ENCODE measurements around the gene TBC1D22A. TPM values are rescaled to one million over a fixed set of nuclear protein-coding genes. Genes with fewer than 3 reads are reported as not detected.

The TBC1D22A gene
- total and polyA plus RNA-seq, 2 experiments from 2014 or later = 16.6 to 18.5 TPM

- Histone ChIP-seq H3K27ac (no peak overlapping the region), H3K9me3 (ENCODE audit: low read depth) (no peaks in the 10 kb centered on the region), H3K4me1 (ENCODE audit: low read depth) (no peaks in the 10 kb centered on the region), H3K27me3 (no peaks in the 10 kb centered on the region), H3K36me3 (no peaks in the 10 kb centered on the region), H3K4me3 (no peak overlapping the region)
- no peak for TF ChIP-seq CTCF (IDR thresholded peaks at IDR 0.05; ENCODE audit: low read depth, low read length)
- no peak for DNase-seq (ENCODE audit: low read depth in 1 of 2, low spot score in 1 of 2)
These were observed 288.1 kb downstream of the TBC1D22A start for GRCh38 chr22:47050401-47051051.

- H3K4me1 ChIP-seq (ENCODE audit: low read depth) = peaks cover 3% of the 10 kb centered on the region
- H3K4me3 ChIP-seq = no peak overlapping the region
- no peak overlapping the region for H3K27ac ChIP-seq
- no peaks in the 10 kb centered on the region for H3K27me3 ChIP-seq
- H3K36me3 ChIP-seq = no peaks in the 10 kb centered on the region
- H3K9me3 ChIP-seq (ENCODE audit: low read depth) = no peaks in the 10 kb centered on the region
- no peak for DNase-seq (ENCODE audit: low read depth in 1 of 2, low spot score in 1 of 2)
- TF ChIP-seq CTCF (IDR thresholded peaks at IDR 0.05; ENCODE audit: low read depth, low read length) = no peak
These were observed 289.1 kb downstream of the TBC1D22A start for GRCh38 chr22:47051441-47052071.

- Histone ChIP-seq H3K9me3 (ENCODE audit: low read depth) (no peaks in the 10 kb centered on the region), H3K36me3 (no peaks in the 10 kb centered on the region), H3K4me1 (ENCODE audit: low read depth) (peaks cover 3% of the 10 kb centered on the region), H3K27me3 (no peaks in the 10 kb centered on the region), H3K27ac (no peak overlapping the region), H3K4me3 (no peak overlapping the region)
- no peak for DNase-seq (ENCODE audit: low read depth in 1 of 2, low spot score in 1 of 2)
- TF ChIP-seq CTCF (IDR thresholded peaks at IDR 0.05; ENCODE audit: low read depth, low read length) = no peak
These were observed 290.0 kb downstream of the TBC1D22A start for GRCh38 chr22:47052236-47053012.

- no peak overlapping the region for H3K27ac ChIP-seq
- no peak for DNase-seq (ENCODE audit: low read depth in 1 of 2, low spot score in 1 of 2)
- no peaks in the 10 kb centered on the region for H3K9me3 ChIP-seq (ENCODE audit: low read depth)
- H3K4me3 ChIP-seq = no peak overlapping the region
- no peaks in the 10 kb centered on the region for H3K36me3 ChIP-seq
- TF ChIP-seq CTCF (IDR thresholded peaks at IDR 0.05; ENCODE audit: low read depth, low read length) = no peak
- H3K27me3 ChIP-seq = no peaks in the 10 kb centered on the region
- peaks cover 3% of the 10 kb centered on the region for H3K4me1 ChIP-seq (ENCODE audit: low read depth)
These were observed 290.7 kb downstream of the TBC1D22A start for GRCh38 chr22:47053013-47053725.

GRCh38 chr22:47053726-47054141, 291.3 kb downstream of the TBC1D22A start:
- H3K9me3 ChIP-seq (ENCODE audit: low read depth) = no peaks in the 10 kb centered on the region
- no peak overlapping the region for H3K4me3 ChIP-seq
- H3K27ac ChIP-seq = no peak overlapping the region
- DNase-seq (ENCODE audit: low read depth in 1 of 2, low spot score in 1 of 2) = peak in 1 of 2 donors; percentile 75
- no peaks in the 10 kb centered on the region for H3K27me3 ChIP-seq
- H3K4me1 ChIP-seq (ENCODE audit: low read depth) = peaks cover 3% of the 10 kb centered on the region
- no peak for TF ChIP-seq CTCF (IDR thresholded peaks at IDR 0.05; ENCODE audit: low read depth, low read length)
- no peaks in the 10 kb centered on the region for H3K36me3 ChIP-seq

All from cardiac muscle cell (in vitro differentiated cells and primary cell).